A673 (cell line): ENCODE results near the gene ADARB2. TPM values are rescaled to one million over a fixed set of nuclear protein-coding genes. Genes with fewer than 3 reads are reported as not detected.

Experiments used
- BruUV-seq: library from RNA; stranded (reverse); fragments of 400-500 nt; replicated peaks from 2 replicates; lab custom pipeline; 2021; lab: Mats Ljungman, UMichigan
- CTCF ChIA-PET: fragments of 300-600 bp; sonication (Branson Sonifier 250); formaldehyde crosslinking; loops from one replicate; lab custom pipeline; 2022; ENCODE audit warnings: antibody characterized with exemption; lab: Charles Lee
- POLR2A ChIA-PET: fragments of 300-600 bp; sonication (Branson Sonifier 250); formaldehyde crosslinking; loops from one replicate; lab custom pipeline; 2022; ENCODE audit warnings: antibody characterized with exemption; ENCODE audit not compliant: low non-redundant PET; lab: Charles Lee
- DNase-seq: peaks from one replicate; pipeline ENCODE4 v3.0.0-alpha.2; 2015; ENCODE audit warnings: low spot score
- H3K27ac ChIP-seq: fragments of 200-600 bp; sonication (generic); 2 replicates; pipeline ENCODE4 v1.5.1; 2016; ENCODE audit warnings: mixed run types, low read depth, mild to moderate bottlenecking, mixed read lengths, antibody characterized with exemption, low read length; ENCODE audit not compliant: poor library complexity, severe bottlenecking
- H3K27me3 ChIP-seq: fragments of 200-600 bp; sonication (generic); replicated peaks from 2 replicates; pipeline ENCODE4 v1.6.1; 2017; ENCODE audit warnings: mixed run types, low read depth, mild to moderate bottlenecking, mixed read lengths, antibody characterized with exemption, low read length; ENCODE audit not compliant: insufficient read depth, poor library complexity
- H3K36me3 ChIP-seq: fragments of 200-600 bp; sonication (generic); 2 replicates; pipeline ENCODE4 v1.6.1; 2016; ENCODE audit warnings: mixed run types, mild to moderate bottlenecking, mixed read lengths, antibody characterized with exemption, low read length; ENCODE audit not compliant: insufficient read depth, poor library complexity, severe bottlenecking
- H3K4me1 ChIP-seq: fragments of 200-600 bp; sonication (generic); 2 replicates; pipeline ENCODE4 v1.6.1; 2017; ENCODE audit warnings: mixed run types, mild to moderate bottlenecking, mixed read lengths, antibody characterized with exemption, low read length; ENCODE audit not compliant: insufficient read depth, poor library complexity, severe bottlenecking
- H3K4me3 ChIP-seq: fragments of 200-600 bp; sonication (generic); 2 replicates; pipeline ENCODE4 v1.5.1; 2016; ENCODE audit warnings: low read depth, mixed run types, mild to moderate bottlenecking, mixed read lengths, low read length; ENCODE audit not compliant: poor library complexity, severe bottlenecking
- H3K9me3 ChIP-seq: fragments of 200-600 bp; sonication (generic); 2 replicates; pipeline ENCODE4 v1.6.1; 2016; ENCODE audit warnings: mixed run types, low read depth, mild to moderate bottlenecking, mixed read lengths, antibody characterized with exemption, low read length; ENCODE audit not compliant: poor library complexity, severe bottlenecking
- CTCF ChIP-seq: fragments of 300-800, 200-600 bp; sonication (generic); conservative IDR thresholded peaks from 2 replicates; pipeline ENCODE4 v1.5.1; 2017; ENCODE audit warnings: low read depth, mild to moderate bottlenecking, antibody characterized with exemption, low read length, moderate library complexity, mixed read lengths
- EZH2 ChIP-seq: fragments of 200-600 bp; sonication (generic); IDR thresholded peaks from 2 replicates; pipeline ENCODE4 v1.6.1; 2017; ENCODE audit warnings: borderline replicate concordance, low read depth, mild to moderate bottlenecking, mixed read lengths, antibody characterized with exemption, low read length; ENCODE audit not compliant: poor library complexity, severe bottlenecking
- intact Hi-C: fragments of 100-400 bp; cut with micrococcal nuclease; formaldehyde crosslinking; loops from one replicate; pipeline ENCODE4 v1.10.0; 2022; ENCODE audit not compliant: unreplicated experiment
- total RNA-seq: library from RNA; stranded (reverse); gene quantifications from 2 replicates; pipeline ENCODE4 v1.2.3, GENCODE V29; 2021

The ADARB2 gene
- total RNA-seq, 1 experiment from 2014 or later = not detected

GRCh38 chr10:1268831-1269230 is 468.5 kb downstream of the ADARB2 start:
- TF ChIP-seq EZH2 (no peak), CTCF (no peak)
- no peaks in the 10 kb centered on the region for H3K36me3 ChIP-seq
- ChIA-PET POLR2A (no interaction called here), CTCF (no interaction called here)
- H3K4me3 ChIP-seq = no peak overlapping the region
- no peak for DNase-seq
- H3K27ac ChIP-seq = no peak overlapping the region
- intact Hi-C loops = no loop called here
- H3K9me3 ChIP-seq = no peaks in the 10 kb centered on the region
- no peaks in the 10 kb centered on the region for H3K4me1 ChIP-seq
- BruUV-seq = no TSS peak
- H3K27me3 ChIP-seq = peaks cover 31% of the 10 kb centered on the region

- no TSS peak for BruUV-seq
- Histone ChIP-seq H3K4me1 (no peaks in the 10 kb centered on the region), H3K27ac (no peak overlapping the region), H3K36me3 (no peaks in the 10 kb centered on the region), H3K27me3 (peaks cover 35% of the 10 kb centered on the region), H3K9me3 (no peaks in the 10 kb centered on the region), H3K4me3 (no peak overlapping the region)
- POLR2A ChIA-PET = no interaction called here
- CTCF ChIA-PET = no interaction called here
- TF ChIP-seq EZH2 (no peak), CTCF (no peak)
- DNase-seq = no peak
- intact Hi-C loops = no loop called here
Measured at GRCh38 chr10:1267568-1267967, 469.8 kb downstream of the ADARB2 start.

DNA sequence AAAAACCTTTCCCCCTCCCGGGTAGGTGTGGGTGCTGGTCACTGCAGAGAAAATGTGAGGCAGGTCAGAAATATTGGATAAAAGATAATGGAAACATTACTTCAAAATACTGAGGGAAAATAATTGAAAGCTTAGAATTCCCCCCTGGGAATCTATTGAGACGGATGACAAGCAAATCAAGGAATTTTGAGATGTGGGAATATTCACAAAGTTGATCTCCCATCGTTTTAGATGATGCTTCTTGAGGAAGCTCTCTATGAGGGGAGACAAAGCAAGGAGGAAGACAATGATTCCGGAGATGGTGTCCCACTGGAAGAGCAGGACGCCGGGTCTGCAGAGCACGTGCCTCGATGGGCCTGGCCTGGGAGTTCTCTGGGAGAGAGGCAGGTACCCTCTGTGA is 470.2 kb downstream of the ADARB2 start:
- ChIA-PET POLR2A (no interaction called here), CTCF (no interaction called here)
- H3K36me3 ChIP-seq = no peaks in the 10 kb centered on the region
- no peaks in the 10 kb centered on the region for H3K9me3 ChIP-seq
- BruUV-seq = no TSS peak
- no peak overlapping the region for H3K4me3 ChIP-seq
- no peak for TF ChIP-seq CTCF
- no peak for TF ChIP-seq EZH2
- H3K27ac ChIP-seq = no peak overlapping the region
- no peaks in the 10 kb centered on the region for H3K4me1 ChIP-seq
- peaks cover 35% of the 10 kb centered on the region for H3K27me3 ChIP-seq
- no peak for DNase-seq
- intact Hi-C loops = no loop called here
